H1 (cell line): ENCODE measurements around the gene TSPAN4.

Experiments used
- BRCA1 ChIP-seq: IDR thresholded peaks from 2 replicates; pipeline ENCODE4 v1.6.1; 2012; ENCODE audit warnings: low read depth, low read length, improper control_type of control experiment
- CHD2 ChIP-seq: IDR thresholded peaks from 2 replicates; pipeline ENCODE4 v1.6.1; 2012; ENCODE audit warnings: low read length, improper control_type of control experiment
- EZH2 ChIP-seq: fragments of 200-600 bp; sonication (generic); IDR thresholded peaks from 2 replicates; pipeline ENCODE4 v1.7.1; 2012; ENCODE audit warnings: low read depth, mild to moderate bottlenecking, moderate library complexity, low read length, inconsistent platforms; ENCODE audit not compliant: severe bottlenecking
- POLR2A ChIP-seq, 2 experiments: IDR thresholded peaks; 1 replicate in 1 of 2; 2 replicates in 1 of 2; pipeline ENCODE4 v1.6.1; 2011; ENCODE audit warnings: low read depth in 2 of 2, low read length in 2 of 2, mild to moderate bottlenecking in 2 of 2; ENCODE audit errors: control extremely low read depth in 1 of 2
- SP1 ChIP-seq: IDR thresholded peaks from 2 replicates; pipeline ENCODE4 v1.6.1; 2011; ENCODE audit warnings: low read depth, low read length
- TCF12 ChIP-seq: IDR thresholded peaks from 2 replicates; pipeline ENCODE4 v1.6.1; 2011; ENCODE audit warnings: low read depth, mild to moderate bottlenecking, low read length
- TF ChIP-seq, protein P1 (sequence below), 3 experiments: IDR thresholded peaks; 1 replicate in 2 of 3; 2 replicates in 1 of 3; pipeline versions ENCODE4 v1.5.1 to v1.6.1; 2011; ENCODE audit warnings: low read length in 3 of 3, mild to moderate bottlenecking in 3 of 3, inconsistent platforms in 2 of 3, low read depth in 1 of 3, moderate library complexity in 1 of 3; ENCODE audit not compliant: insufficient read depth in 1 of 3; ENCODE audit errors: control extremely low read depth in 1 of 3
- TF ChIP-seq, protein P2 (sequence below): IDR thresholded peaks from 2 replicates; pipeline ENCODE4 v1.6.1; 2012; ENCODE audit warnings: inconsistent platforms

DNA sequence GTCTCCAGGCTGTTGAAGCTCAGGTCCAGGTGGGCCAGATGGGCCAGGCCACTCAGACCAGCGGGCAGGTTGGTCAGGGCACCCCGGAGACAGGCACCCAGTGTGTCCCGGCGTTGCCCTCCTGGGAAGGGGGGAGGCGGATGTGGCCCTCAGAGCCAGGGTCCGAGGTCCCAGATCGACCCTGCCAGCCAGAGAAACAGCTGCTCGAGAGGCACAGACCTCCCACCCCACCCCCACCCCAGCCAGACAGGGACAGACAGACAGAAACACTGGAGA lies 39.2 kb upstream of the TSPAN4 start:
- TF ChIP-seq TCF12 (no peak), BRCA1 (no peak), EZH2 (no peak), CHD2 (no peak), POLR2A (IDR thresholded peaks at IDR 0.05; ENCODE audit: control extremely low read depth in 1 of 2, low read depth in 2 of 2, low read length in 2 of 2) (no peak), SP1 (no peak)
- TF ChIP-seq, protein P1, sequence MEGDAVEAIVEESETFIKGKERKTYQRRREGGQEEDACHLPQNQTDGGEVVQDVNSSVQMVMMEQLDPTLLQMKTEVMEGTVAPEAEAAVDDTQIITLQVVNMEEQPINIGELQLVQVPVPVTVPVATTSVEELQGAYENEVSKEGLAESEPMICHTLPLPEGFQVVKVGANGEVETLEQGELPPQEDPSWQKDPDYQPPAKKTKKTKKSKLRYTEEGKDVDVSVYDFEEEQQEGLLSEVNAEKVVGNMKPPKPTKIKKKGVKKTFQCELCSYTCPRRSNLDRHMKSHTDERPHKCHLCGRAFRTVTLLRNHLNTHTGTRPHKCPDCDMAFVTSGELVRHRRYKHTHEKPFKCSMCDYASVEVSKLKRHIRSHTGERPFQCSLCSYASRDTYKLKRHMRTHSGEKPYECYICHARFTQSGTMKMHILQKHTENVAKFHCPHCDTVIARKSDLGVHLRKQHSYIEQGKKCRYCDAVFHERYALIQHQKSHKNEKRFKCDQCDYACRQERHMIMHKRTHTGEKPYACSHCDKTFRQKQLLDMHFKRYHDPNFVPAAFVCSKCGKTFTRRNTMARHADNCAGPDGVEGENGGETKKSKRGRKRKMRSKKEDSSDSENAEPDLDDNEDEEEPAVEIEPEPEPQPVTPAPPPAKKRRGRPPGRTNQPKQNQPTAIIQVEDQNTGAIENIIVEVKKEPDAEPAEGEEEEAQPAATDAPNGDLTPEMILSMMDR (IDR thresholded peaks at IDR 0.05; ENCODE audit: control extremely low read depth in 1 of 3, insufficient read depth in 1 of 3, low read depth in 1 of 3, low read length in 3 of 3), result no peak
- TF ChIP-seq, protein P2, sequence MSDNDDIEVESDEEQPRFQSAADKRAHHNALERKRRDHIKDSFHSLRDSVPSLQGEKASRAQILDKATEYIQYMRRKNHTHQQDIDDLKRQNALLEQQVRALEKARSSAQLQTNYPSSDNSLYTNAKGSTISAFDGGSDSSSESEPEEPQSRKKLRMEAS, result no peak
